ENCODE data around the gene NDUFA8.

Gene NDUFA8

DNA sequence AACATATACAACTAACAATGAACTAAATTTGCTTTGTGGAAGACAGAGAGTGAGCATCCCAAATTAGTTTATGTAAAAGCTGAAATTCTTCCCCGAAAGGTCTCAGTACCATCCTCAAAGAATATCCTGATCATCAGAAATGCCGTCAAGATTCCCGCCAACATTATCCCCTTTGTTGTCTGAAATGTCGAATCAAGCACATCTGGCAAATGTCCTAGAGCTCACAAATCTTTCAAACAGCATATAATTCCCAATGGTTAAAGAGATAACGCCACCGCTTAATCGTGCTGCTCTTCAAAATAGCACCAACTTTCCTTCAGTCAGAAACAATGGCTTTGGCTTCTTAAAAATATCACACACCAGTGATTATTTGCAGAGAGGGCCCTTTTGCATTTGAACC is 23.9 kb upstream of the NDUFA8 start:
- no peak for DNase-seq

DNA sequence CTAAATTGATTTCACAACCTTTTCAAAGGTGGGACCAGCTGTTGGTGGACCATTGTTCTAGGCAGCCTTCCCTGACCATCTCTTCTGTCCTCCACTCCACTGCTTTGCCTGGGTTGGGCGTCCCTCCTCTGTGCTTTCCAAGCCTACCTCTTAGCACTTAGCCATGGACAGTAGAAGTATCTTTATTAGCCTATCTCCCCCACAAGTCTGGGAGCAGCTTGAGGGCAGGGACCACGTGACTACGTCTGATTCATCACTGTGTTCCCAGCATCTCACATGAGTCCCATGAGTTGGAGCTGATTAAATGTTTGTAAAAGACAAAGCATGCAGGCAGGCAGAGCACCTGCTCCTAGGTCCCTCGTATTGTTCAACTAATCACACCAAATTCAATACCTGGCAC is 21.1 kb upstream of the NDUFA8 start:
- DNase-seq = no peak

DNA sequence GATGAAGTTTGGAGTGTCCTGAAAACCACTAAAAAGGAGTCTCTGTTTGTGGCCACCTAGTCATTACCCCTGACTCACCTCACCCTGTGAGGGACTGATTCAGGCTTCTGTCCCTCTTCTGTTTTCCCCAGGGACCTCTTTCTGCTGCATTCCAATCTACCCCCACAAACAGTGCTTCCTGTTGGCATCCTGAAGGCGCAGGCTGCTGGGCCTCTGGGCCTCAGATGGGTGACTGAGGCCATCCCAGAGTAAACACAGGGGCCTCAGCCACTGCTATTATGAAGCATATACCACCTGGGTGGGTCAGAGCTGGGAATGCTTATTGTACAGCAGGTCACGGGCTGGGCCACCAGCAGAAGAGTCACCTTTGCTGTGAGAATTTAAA is 20.1 kb upstream of the NDUFA8 start:
- DNase-seq = no peak

DNA sequence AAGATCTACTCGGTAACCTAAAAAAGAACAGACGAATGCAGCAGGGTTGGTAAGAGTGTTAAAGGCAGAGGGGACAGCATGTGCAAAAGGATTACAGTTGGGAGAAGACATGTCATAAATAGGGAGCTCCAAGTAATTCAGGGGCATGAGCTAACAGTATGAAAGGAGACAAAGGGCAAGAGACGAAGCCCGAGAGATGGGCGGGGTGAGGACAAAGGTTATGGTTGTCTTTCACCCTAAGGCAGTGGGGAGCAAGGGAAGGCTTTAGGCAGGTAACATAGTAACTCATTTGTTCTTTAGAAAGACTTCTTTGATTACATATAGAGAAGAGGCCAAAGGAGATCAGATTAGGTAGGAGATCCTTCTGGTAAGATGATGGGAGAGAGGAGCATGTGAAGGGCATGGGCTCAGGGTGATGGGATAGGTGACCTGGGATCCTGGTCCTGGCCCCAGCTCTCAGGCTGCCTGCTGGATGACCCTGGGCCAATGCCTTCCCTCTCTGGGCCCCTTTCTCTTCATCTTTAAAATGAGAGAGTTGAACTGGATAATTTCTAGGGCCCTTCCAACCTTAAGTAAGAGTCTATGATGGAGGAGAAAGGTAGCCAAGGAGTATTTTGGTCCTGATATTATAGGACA is 19.6 kb upstream of the NDUFA8 start:
- DNase-seq = no peak

DNA sequence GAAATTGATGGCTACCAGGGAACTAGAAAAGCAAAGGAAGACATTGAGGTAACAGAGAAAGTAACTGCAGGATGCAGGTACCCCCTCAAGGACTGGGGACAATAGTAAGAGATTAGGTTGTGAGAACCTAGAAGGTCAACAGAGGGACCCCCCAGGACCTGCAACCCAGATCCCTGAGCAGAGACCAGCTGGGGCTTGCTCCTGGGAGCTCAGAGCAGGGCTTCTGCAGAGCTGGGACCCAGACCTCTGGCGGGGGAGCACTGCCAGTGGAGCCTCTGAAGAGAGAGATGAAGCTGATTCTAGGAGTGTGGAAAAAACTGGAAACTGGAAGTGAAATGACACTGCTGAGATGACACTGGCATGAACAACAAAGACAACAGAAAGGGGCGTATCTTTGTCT is 17.3 kb upstream of the NDUFA8 start:
- DNase-seq = no peak

DNA sequence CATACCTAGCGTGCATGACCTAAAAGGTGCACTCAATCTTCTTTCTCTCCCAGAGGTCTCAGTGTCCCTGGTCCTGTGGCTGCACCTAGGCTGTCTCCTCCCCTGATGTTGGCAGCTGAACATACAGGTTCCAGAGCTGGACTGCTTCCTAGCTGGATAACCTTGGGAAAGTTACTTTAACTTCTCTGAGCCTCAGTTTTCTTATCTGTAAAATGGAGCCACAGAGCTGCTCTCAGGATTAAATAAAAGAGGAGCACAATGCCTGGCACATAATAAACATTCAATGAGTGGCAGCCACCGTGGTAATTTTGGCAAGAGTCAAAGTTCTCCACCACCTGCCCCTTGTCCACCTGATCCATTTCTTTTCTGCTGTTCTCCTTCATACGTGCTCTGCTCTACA is 14.1 kb upstream of the NDUFA8 start:
- no peak for DNase-seq

DNA sequence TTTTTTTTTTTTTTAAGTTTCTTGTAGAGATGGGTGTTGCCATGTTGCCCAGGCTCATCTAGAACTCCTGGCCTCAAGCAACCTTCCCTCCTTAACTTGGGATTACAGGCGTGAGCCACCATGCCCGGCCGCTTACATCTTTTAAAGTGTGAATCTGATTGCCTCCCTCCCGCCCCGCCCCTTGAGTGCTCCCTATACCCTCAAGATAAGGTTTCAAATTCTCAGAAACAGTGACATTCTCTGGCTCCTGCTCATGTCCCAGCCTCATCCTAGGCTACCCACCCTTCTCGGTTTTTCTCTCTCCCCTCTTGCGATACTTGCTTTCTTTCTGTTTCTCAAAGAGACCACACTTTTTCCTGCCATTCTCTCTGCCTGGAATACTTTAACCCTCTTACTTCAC is 12.6 kb upstream of the NDUFA8 start:
- no peak for DNase-seq

DNA sequence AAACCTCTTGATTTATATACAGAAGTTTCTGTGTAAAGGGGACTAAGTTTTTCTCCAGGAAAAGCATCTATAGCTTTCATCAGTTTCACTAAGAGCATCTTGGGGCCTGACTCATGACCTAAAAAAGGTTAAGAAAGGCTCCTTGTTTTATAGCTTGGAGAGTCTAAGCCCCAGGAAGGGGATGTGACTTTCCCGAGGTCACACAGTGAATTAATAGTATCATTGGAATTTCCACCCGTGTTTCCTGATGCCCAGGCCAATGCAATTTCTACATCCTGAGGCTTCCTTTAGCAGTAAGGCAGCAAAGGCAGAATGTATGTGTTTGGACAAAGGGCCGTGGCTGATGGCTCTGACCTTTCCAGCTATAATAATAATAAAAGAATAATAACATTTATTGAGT is 8.8 kb upstream of the NDUFA8 start:
- no peak for DNase-seq

DNA sequence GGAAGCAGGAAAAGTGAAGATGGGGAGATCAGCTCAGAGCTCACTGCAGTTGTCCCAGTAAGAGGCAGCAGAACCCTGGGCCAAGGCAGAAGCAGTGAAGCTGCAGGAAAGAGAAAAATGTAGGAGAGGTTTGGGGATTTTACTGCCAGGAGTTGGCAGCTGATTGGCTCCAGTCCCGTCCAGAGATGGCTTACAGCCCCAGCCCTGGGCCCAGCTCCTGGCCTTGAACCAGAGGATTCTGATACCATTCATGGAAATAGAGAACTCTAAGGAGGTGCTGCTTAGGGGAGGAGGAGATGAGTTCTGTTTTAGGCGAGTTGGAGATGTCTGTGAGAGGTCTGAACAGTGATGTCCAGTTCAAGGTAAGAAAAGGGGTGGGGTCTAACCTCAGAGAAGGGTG is 4.7 kb upstream of the NDUFA8 start:
- no peak for DNase-seq

DNA sequence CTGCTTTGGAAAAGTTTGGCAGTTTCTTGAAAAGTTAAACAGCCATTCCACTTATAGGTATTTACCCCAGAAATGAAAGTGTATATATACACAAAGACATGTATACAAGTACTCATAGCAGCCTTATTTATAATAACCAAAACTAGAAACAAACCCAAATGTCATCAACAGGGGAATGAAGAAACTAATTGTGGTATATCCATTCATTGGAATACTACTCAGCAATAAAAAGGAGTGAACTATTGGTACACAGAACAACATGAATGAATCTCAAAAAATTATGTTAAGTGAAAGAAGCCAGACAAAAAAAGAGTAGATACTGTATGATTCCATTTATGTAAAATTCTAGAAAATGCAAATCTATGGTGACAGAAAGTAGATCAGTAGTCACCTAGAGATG is 2.8 kb upstream of the NDUFA8 start:
- DNase-seq = no peak

DNA sequence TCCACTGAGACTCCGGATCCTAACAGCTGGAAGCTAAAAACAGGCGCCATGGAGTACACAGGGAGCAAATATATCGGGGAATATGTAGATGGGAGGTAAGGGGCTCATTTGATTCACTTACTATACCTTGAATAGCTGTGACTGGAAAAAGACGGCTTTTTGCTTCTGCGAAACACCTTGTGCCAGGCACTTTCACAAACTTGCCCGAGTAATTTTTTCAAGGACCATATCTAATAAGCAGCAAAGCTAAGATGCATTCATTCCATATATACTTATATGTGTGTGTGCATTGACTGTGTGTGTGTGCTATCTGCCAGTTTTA is 307 bp upstream of the NDUFA8 start:
- no peak for DNase-seq

DNA sequence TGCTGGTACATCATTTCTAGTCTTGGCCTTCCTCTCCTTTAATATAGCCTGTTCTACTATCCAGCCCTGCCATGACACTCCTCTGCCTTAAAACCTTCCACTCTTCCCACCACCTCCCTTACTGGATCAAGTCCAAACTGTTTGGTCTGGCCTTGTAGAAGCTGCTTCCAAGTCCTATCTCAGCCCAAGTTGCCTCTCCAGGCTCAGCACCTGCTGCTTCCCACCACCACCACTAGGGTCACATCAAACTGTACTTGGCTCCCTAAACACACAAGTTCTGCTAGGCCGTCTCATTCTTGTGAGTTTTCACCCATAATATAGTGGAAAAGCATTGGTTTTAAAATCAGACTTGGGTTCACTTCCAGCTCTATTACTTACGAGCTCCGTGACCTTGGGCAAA is 1.4 kb downstream of the NDUFA8 start:
- DNase-seq = no peak

DNA sequence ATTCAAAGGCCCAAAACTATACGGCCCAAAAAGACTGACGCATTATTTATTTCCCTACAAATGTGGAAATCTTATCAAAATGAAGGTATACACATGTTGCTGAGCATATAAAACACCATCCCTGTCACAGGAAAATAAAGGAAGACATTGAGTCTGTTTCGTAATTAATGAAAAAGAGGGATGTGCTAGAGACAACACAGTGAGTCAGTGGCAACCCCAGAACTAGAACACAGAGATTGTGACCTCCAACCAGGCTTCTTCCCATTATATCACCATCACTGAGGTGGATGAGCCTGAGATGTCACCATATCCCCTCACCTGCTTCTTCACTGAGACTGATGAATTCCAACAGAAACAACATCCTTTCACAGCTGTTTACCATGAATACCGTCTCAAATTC is 3.8 kb downstream of the NDUFA8 start:
- no peak for DNase-seq

DNA sequence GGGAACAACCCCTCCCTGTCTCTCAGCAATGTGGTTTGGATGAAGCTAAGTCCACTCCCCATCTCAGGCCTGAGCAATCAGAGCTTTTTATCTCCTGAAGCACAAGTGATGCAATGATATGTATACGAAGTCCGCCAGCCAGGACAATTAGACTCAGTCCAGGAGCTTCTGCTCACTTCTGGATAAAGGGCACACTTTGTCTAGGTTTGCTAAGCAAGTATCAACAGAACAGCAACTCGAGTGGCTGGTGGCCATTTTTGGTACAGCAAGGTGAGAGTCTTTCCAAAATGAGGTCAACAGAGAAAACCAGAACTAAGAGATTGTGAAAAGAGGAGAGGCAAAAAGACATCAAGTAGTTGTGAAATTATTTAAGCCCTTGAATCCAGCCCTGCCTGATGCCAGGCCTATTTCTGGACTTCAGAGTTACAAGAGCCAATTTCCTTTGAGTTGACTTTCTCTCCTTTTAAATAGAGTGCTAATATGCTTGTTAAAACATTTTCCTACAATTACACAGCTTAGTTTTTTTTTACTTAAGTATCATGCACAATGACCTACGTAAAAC is 8.2 kb downstream of the NDUFA8 start:
- no peak for DNase-seq

DNA sequence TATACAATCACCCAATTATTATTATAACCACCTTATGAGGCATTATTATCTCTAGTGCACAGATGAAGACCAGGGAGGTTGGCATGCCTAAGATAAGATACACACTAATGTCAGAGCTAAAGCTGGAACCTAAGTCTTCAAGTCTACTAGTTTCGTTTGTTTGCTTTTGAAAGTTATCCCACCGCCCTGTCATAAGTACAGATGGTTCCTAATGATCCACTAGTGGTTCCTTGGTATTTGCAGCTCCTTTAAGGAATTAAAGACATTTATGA is 14.1 kb downstream of the NDUFA8 start:
- DNase-seq = no peak

DNA sequence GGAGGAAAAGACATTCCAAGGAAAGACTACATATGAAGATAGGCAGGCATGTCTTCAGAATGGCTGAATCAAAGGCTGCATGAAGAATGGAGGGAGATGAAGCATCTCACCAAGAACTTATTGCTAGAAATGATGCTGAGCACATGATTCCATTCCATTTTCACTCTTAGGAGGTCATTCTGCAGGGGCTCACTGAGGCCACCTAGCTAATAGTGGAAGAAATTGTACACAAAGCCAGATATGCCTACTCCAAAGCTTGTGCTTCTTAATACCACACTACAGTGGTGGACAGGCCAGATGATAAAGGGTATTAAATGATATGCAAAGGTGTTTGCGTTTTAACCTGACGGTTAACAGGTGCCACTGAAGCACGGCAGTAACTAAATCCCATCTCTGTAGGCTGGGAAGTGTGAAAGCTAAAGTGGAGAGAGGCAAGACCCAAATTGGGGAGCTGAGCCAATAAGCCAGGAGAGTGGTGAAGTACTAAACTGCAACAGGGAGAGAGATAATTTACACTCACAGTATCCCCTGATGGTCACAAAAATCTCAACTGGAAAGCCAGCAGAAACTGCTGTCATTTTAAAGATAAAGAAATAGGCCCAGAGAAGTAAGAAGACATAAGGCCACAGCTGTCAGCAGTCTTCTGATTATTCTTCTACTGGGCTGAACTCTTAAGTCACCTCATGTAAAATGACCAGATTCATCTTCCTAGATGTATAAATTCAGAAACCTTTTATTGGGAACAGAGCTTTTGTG is 14.6 kb downstream of the NDUFA8 start:
- no peak for DNase-seq

DNA sequence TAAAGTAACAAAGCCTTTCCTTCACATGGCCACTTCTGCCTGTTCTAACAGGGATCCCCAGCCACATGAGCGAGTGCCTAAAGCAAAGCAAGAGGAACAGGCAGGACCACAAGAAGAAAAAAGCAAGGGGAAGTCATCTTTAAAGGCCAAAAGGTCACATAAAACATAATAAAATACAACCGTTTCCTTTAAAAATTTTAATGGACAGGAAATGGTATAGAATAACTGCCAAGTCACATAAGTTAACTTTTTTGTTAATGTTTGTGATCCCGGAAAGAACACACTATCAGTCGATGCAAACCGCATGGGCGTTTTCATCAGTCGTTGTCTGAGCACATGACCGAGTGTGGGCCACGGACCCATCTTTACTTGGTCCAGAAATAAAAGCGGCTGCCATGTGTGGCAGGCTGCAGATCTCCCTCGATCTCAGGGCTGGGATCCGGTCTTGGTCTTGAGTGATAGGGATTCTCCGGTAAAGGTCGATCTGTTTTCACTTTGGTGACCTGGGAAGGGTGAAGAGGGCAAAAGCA is 15.6 kb downstream of the NDUFA8 start:
- no peak for DNase-seq

DNA sequence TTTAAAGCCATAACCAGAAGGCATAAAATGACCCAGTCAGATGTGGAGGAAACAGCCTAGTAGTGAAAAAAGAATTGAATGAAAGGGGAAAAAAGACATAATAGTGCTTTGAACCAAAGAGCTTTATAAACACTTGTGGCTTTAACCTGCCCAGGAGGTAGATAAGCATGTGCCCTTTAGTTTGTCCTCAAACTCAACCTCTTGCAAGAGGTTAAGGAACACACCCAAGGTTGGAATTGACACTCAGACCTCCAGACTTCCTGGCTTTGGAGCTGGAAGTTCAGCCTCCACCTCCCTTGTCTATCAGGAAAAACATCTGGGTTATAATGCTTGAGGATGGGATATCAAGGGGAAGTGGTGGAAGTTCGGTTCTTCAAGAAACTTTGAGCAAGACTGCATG is 16.3 kb downstream of the NDUFA8 start:
- no peak for DNase-seq

DNA sequence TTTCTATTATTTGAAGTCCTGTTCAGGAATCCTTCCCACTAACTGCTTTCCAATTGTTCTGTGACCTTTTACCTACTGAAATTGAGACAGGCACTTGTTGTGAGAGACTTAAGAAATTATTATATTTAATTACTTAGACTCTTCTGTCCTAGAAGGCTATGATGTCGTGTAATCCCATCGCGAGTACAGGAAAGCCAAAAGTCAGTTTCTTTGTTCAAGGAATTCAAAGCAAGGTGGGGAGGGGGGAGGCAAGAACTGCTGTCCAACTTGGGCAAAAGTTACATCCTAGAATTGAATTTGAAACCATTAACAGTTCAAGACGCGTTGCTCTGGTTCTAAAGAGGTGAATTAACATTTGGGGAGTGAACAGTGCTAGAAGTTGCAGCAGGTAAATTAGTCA is 17.9 kb downstream of the NDUFA8 start:
- no peak for DNase-seq

DNA sequence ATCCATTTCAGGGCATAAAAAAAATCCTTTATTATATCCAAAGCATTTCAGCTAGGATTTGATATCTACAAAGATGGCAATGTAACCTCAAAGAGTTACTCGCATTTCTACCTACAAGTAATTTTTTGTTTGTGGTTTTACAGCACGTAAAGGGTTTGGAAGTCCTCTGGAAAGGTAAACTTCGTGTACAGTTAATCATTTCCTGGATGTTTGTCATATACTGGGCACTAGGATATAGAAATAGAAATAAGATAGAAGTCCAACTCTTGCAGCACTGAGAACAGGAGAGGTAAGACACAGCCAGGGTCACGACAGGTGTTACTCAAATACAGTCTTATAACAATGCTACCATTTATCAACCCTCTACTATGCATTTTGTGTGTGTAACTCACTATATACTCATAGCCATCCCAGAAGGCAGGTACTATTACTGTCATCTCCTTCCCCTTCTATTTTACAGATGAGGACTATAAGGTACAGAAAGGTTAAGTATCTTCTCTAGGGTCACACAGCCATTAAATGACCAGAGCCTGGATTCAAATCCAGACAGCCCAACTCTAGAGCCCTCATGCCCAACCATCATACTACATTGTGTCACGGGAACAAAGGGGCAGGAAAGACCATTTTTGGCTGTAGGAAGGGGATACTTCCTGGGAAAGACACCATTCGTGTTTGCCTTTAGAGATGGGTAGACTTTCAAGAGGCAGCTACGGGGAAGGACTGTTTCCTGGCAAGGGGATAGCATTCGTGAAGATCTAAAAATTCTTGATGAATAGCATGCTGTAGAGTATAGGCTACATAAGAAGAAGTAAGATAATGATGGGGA is 19.0 kb downstream of the NDUFA8 start:
- DNase-seq = no peak

DNA sequence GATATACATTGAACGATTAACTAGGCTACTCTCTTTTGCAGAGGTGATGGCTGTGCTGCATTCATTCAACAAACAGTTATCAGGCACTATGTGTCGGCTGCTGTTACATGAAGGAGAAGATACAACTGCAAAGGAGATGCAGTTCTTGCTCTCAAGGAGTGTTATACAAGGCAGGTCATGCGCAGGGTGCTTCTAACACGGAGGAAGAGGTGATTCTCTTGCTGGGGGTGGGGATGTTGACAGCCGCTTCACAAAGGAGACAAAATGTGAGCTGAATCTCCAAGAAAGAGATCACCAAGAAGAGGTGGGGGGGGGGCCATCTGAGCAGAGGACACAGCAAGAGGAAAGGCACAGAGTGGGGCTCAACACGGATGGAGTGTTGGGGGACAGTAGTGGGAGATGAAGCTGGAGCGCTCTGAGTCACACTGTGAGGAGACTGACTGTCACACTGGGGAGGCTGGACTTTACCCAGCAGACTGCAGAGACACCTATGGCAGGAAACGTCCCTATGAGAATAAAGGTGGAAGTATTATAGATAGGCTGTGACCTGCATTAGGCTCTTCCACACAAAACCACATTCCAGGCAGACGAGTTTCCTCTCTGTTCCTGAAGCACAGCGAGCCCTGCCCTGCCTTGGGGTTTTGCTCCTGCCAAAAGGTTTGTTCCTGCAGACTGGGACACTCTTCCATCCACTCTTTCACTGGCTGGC is 20.9 kb downstream of the NDUFA8 start:
- DNase-seq = no peak

DNA sequence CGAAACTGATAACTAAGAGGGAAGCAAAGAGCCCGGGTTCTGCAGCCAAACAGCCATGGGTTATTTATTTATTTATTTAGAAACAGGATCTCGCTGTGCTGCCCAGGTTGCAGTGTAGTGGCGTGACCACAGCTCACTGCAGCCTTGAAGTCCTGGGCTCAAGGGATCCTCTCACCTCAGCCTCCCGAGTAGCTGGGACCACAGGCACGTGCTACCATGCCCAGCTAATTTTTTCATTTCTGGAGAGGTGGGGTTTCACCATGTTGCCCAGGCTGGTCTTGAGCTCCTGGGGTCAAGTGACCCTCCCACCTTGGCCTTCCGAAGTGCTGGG is 24.1 kb downstream of the NDUFA8 start:
- DNase-seq = no peak

DNA sequence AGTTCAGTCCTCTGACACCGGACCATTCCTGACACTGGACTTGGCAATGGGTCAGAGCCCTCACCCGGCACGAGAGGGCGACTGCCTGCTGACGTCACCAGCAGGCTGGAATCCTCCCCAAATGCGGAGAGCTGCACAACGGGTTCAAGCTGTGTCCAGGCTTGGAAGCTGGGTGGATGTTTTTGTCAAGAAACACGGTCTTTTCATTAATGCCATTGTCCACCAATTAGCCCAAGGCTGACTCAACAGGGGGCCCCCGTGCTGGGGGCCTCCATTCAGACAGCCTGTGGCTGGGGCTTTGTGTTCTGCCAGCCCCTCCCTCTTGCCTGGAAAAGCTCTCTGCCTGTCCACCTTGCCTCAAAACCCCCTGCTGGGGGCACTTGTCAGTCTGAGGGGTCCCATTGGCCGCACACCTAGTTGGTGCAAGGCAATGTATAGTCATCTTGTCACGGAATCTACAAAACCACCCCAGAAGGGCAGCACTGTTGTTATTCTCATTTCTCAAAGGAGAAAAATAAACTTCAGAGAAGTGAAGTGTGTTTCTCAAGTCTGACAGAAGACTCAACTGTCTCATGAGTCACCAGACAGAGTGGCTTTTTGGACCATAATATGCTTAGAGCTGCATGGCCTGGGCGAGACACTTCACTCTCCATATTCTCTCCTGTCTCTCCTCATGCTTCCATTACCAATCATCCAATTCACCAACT is 24.6 kb downstream of the NDUFA8 start:
- DNase-seq = no peak

Data from activated CD4-positive, CD25-positive, alpha-beta regulatory T cell treated with anti-CD3 and anti-CD28 coated beads, Interleukin-2, amount 50 U/mL, for 72 hours (primary cell).